Activated CD4-positive, alpha-beta T cell treated with anti-CD3 and anti-CD28 coated beads for 4 hours (primary cell): ENCODE measurements around the gene POU2AF1.

Experiments
- DNase-seq, 2 donors: peaks; one replicate each; pipeline ENCODE4 v3.0.0-alpha.2; 2020

The POU2AF1 gene

DNA sequence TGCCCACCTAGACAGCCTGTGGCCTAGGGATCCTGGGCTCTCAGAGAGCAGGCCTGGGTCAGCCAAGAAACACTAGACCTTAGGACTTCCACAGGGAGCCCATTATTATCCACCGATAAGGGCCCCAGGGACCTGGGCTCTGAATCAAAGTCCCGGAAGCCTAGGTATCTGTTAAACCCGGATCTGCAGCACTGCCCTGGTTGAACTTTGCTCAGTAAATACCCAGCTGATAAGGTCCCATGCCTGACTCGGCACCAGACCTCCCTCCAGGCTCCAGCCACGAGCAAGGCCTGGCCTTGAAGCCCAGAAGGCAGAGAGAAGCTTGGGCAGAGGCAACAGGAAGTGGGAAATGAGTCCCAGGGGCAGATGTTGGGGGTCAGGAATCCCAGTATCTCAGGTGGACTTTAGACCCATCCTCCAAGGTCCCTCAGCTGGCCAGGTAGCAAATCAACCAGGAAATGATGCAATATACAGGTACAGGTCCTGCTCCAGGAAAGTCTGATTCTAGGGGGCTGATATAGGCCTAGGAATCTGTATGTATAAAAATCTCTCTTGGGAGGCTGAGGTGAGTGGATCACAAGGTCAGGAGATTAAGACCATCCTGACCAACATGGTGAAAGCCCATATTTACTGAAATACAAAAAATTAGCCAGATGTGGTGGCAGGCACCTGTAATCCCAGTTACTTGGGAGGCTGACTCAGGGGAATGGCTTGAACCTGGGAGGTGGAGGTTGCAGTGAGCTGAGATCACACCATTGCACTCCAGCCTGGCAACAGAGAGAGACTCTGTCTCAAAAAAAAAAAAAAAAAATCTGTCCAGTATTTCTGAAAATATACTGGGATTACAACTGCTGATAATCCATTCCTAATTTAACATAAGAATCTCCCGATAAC, 18.7 kb downstream of the POU2AF1 start:
- DNase-seq, result no peak

DNA sequence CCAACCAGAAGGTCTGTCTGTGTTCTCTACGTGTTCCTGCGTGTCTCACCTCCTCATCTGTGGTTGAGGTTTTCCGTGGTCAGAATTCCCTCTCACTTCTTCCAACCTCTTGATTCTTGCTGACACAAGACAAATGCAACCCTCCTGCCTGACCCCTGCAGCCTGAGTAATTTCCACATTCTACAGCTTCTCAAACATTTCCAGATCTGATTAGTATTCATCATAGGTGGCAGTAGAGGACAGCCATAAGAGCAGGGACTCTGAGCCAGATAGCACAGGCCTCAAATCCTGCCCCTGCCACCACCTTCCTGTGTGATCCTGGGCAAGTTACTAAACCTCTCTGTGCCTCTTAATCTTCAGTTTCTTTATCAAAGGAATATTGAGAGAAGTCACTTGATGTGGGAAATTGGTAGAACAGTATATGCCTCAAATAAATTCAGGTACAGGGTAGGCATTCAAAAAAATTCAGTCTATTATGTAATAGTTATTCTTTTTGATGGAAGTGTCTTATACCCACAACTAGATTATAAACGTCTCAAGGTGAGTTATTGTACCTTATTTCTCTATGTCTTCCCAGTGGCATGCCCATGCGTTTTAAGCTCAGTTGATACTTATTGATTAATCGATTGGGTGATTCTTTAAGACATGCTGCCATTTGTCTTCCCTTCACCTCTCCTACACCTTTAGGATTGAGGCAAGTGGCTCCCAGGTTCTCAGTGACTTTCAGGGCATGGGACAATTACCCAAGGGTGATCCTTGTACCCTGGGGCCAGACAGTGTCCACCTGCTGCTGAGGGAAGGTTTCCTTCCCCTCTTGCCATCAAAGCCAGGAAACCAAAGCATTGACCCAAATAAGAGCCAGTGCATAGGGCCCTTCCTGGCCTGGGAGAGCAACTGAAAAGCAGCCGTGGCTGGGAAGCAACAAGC, 19.6 kb downstream of the POU2AF1 start:
- no peak for DNase-seq

- DNase-seq, result no peak
Measured at GRCh38 chr11:111358038-111359001, 20.8 kb downstream of the POU2AF1 start.

DNA sequence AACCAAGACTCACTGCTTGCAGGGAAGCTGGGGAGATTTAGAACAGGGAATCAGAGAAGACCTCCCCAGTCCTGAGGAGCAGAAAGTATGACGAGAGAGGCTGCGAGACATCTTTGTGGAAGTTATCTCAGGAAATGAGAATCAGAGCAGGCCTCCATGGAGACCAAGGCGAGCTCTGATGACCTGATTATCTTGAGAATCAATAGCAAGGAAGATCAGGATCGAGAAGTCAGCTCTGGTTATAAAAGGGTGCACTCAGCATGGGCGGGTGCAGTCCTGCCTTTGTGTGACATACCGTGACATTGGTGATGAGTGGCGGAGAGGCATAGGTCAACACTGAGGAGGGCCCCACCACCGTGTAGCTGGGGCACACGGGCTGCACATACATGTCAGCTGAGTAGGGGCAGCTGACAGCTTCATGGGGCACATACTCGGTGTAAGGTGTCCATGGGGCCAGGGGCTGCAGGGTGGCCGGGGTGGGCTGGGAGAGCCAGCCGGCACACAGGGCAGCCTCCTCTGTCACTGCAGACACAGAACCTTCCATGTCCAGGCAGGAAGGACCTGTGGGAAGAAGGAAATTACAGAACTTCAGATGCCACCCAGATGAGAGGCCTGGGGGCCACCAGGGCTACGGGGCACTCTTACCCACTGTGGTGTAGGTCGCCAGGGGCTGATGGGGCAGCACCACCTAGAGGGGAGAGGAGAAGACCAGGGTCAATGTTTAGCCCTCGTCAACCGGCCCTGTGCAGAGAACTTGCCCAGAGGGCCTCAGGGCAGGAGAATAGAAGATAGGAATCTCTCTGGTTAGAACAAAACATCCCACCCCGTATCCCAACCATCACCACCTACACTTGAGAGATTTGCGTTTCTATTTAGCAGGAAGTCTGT, 21.7 kb downstream of the POU2AF1 start:
- DNase-seq, result no peak

DNA sequence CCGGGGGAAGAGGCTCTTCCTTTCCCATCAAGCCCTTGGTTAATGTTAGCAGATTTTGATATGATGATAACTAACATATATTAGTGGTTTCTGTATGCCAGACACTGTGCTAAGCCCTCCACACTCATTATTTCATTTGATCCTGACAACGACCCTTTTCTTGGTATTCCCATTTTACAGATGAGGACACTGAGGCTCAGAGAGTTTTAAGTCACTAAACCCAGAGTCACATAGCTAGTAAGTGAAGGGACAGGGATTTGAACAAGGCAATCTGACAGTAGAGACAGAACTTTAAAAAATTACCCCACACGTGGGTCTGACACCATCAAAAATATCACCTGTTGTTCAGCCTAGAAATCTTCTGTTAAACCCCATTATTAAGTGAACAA, 22.4 kb downstream of the POU2AF1 start:
- no peak for DNase-seq

DNA sequence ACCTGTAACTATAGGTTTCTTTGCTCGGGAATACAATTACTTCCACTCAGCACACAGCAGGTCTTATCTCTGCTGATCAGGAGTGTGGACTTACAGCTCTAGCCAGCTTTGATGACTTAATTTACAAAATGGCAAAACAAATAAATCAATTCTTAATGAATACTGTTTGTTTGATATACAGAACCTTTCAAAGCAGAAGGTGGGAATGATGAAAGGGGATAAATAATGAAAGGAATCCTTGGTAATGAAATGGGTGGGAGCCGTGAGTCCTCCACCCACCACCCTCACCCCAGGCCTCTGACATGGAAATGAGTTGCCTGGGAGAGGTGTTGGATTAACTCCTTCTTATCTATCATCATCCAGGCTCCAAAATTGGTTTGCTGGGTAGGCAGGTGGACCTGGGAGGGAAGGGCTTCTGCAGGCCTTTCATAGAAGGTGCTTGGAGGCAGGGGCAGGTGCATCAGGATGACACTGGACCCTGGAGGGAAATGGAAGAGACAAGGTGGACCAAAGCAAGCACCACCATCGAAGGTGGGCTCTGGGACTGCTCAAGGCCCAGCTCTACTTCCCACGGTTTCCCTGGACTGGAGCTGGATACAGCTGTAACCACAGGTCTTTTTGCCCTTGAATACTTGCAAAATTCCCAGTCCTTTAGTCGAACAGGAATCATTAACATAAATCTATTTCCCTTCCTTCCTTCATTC, 23.0 kb downstream of the POU2AF1 start:
- DNase-seq, result no peak

GRCh38 chr11:111355101-111355500, 24.0 kb downstream of the POU2AF1 start:
- DNase-seq, result no peak

- DNase-seq, result no peak
Measured at GRCh38 chr11:111354601-111354891, 24.5 kb downstream of the POU2AF1 start.

- DNase-seq, result no peak
Measured at GRCh38 chr11:111353776-111354600, 25.1 kb downstream of the POU2AF1 start.

DNA sequence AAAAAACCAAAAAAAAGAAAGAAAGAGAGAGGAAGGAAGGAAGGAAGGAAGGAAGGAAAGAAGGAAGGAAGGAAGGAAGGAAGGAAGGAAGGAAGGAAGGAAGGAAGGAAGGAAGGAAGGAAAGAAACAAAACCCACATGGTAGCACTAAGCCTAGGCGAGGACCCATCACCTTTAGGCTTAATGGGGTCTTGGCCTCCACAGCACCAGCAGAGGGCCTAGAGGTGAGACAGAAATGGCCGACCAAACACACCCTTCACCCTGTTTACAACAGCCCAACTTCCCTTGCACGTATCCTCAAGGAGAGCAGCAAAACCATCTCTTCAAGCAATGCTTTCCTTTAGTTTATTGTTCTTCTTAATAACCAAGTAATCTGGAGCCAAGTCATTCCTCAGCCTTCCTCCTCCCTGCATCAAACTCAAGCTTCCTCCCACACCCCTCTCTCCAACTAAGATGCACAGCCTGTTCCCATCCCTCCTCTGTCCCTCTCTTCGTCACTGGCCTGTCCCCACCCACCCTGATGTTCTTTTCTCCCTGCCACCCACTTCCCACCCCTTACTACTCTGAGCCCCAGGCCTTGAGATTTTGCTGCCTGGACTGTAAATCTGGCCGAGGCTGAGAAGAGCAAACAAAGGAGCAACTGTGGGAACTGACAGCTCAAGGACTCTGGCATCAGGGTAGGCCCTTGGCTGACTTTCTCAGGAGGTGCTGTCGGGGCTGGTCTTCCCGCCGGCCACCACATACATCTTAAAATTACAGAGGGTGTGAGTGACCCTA, 26.0 kb downstream of the POU2AF1 start:
- DNase-seq, result no peak

DNA sequence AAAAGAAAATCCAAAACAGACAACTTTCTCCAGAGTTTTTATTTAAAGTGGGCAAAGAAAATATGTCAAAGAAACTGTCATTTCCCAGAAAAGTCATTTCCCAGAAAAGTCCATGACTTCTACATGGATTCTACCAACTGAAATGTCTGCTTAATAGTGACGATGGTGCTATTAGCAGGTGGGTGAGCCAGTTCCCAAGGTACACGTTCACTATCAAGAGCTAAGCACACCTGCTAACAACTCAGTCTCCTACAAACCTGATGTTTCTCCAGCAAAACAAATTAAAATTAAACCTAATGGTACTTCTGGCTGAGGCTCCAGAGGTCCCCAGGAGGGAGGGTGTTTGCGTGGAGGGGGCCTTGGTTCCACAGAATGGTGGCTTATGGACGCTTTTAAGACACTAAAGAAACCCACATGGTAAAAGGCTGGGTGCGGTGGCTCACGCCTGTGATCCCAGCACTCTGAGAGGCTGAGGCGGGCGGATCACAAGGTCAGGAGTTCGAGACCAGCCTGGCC, 26.8 kb downstream of the POU2AF1 start:
- no peak for DNase-seq

- DNase-seq, result no peak
Measured at GRCh38 chr11:111351374-111352055, 27.6 kb downstream of the POU2AF1 start.

- no peak for DNase-seq
Measured at GRCh38 chr11:111350811-111351210, 28.3 kb downstream of the POU2AF1 start.

GRCh38 chr11:111349191-111349695, 29.8 kb downstream of the POU2AF1 start:
- DNase-seq, result no peak

GRCh38 chr11:111348147-111348546, 30.9 kb downstream of the POU2AF1 start:
- DNase-seq, result no peak

GRCh38 chr11:111347723-111348115, 31.4 kb downstream of the POU2AF1 start:
- DNase-seq, result no peak

GRCh38 chr11:111347002-111347722, 31.9 kb downstream of the POU2AF1 start:
- DNase-seq, result no peak

DNA sequence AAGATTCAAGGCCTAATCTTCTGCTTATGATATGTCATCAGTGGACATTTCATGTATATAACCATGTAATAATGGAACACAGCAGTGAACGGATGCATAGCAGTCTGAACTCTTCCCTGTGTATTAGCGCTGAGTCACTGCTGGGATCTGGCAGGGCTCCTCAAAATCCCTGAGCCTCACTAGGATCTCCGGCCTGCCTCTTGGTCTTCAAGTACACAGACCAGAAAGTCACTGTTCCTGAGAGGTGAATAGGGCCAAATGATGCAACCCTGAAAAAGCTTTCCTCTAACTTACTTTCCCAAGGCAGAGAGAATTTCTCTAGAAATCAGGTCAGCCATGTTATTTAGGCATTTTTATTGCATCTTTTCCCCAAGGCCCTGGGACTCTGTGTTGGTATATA, 35.0 kb downstream of the POU2AF1 start:
- DNase-seq, result no peak
